HL-60/S4 treated with phorbol 12-myristate 13-acetate at 8.2 ng/mL for 4 days and 3 days (cell line): ENCODE data around the gene UGT1A8.

Experiments used
- in situ Hi-C: fragments of 300-500 bp; cut with MboI; formaldehyde crosslinking; loops from 2 replicates; pipeline ENCODE4 v1.15.0; 2022; ENCODE audit warnings: low sequenced_read_pairs

The UGT1A8 gene

GRCh38 chr2:233794128-233794658, 176.8 kb downstream of the UGT1A8 start:
- in situ Hi-C loops = no loop called here

DNA sequence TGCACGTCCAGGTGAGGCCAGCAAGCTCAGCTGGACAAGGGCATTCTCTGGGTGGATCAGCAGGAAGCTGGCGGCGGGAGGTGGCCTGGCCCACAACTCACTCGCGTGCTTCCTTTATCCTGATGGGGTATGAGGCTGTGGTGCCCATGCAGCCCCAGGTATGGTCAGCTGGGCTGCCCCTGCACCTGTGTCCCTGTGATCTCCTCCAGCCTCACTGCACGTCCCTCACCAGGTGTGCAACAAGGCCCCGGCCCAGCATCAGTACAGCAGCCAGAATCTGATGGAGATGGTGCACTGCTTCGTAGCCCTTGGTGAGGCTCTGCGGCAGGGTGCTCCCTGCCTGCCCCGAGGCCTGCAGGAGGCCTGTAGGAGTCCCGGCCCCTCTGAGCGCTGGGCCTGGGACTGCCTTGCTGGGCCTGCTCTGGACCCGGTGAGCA, 178.3 kb downstream of the UGT1A8 start:
- in situ Hi-C loops = no loop called here

- in situ Hi-C loops = no loop called here
Observed at GRCh38 chr2:233796254-233796653, 178.8 kb downstream of the UGT1A8 start.

- in situ Hi-C loops = no loop called here
Observed at GRCh38 chr2:233798335-233799086, 181.1 kb downstream of the UGT1A8 start.

GRCh38 chr2:233799087-233799665, 181.7 kb downstream of the UGT1A8 start:
- in situ Hi-C loops = no loop called here

- in situ Hi-C loops = no loop called here
Observed at GRCh38 chr2:233799716-233800115, 182.3 kb downstream of the UGT1A8 start.

- in situ Hi-C loops = no loop called here
Observed at GRCh38 chr2:233800208-233800607, 182.8 kb downstream of the UGT1A8 start.

- in situ Hi-C loops = no loop called here
Observed at GRCh38 chr2:233801357-233802131, 184.1 kb downstream of the UGT1A8 start.

- in situ Hi-C loops = no loop called here
Observed at GRCh38 chr2:233802132-233802815, 184.8 kb downstream of the UGT1A8 start.

DNA sequence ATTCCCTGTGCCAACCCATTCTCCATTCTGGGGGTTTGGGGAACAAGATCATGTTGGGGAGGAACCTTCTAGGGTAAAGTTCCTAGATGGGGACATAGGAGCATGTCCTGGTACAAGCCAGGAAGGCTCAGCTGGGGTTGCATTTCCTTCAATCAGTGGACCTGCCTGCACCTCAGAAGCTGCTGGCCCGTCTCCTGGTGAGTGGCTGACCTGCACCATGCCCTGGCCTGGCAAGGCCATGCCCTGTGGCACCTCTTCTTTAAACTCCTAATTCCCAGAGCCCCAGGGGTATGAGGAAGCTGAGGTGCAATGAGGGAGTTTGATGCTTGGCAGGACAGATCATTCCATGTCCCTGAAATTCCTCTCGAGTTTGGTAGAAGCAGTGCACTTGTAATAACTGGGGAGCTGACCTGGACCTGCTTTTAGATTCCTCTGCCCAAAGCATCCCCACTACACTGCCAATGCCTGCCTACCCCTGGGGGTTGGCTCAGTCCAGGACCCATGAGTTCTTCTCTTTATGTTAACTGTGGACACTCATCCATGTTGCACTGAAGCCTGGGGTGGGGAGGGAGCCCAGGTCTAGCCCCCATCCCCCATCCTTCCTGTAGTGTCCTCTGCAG, 186.0 kb downstream of the UGT1A8 start:
- in situ Hi-C loops = no loop called here

- in situ Hi-C loops = no loop called here
Observed at GRCh38 chr2:233803994-233804393, 186.6 kb downstream of the UGT1A8 start.

DNA sequence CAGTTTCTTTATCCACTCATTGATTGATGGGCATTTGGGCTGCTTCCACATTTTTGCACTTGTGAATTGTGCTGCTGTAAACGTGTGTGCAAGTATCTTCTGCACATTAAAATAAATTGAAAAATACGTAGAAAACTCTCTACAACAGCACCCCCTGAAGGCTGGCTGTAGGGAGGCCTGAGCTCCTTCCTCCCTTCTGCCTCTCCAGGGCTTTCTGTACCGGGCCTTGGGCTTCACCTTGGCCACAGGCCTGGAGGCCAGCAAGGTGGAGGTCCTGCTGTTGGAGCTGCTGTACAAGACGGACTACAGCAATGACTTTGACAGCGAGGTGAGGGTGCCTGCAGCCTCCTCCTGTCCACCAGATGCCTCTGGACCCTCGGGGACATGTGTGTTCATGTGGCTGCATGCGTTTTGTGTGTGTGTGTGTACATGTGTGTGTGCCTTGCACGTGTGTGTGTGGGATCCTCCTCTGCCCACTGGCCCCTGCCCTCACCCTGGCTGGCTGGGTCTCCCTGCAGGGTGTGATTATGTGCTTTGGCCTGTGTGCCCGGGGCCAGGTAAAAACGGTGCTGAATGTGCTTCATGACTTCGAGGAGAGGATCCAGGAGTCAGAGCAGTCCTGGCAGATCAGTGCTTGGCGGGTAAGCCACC, 189.9 kb downstream of the UGT1A8 start:
- in situ Hi-C loops = no loop called here

DNA sequence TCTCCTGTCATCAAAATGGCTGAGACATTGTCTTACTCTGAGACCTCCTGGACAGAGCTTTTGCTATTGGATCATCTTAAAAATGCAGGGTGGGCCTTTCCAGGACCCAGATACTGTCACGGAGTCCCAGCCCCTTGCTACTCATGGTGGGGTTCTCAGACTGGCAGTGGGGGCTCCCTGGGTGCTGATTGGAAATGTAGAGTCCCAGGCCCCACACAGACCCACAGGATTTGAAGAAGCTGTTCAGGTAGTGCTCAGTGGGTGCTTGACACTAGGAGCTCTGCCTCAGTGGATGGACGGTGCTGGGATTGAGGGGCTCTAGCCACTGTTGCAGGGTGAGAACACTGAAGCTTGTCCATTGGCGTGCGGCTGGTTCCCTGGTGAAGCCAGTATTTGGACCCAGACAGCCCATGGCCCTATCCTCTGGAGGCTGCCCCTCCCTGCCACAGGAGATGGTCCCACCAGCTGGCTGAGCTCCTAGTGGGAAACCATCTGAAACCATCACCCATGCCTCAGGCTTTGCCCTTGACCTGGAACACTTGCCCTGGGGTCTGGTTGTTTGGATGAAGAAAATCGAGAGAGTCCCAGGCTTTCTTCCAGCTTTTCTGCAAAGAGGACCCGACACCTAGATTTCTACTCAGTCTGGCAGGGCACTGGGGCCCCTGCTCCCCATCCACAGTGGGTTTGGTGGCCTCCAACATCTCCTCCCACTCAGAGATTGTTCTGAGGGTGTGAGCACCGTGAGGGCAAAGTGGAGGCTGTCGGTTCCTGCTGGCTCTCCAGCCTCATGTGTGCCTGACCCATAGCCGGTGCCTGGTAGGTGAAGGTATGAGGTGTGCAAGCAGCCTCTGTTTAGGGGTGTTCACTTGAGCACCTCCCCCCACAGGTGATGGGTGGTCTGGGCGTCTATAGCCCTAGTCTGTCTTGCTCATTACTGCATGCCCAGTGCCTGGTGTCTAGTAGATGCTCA, 190.8 kb downstream of the UGT1A8 start:
- in situ Hi-C loops = no loop called here

GRCh38 chr2:233810385-233810784, 193.0 kb downstream of the UGT1A8 start:
- in situ Hi-C loops = no loop called here

GRCh38 chr2:233811087-233811486, 193.7 kb downstream of the UGT1A8 start:
- in situ Hi-C loops = no loop called here

- in situ Hi-C loops = no loop called here
Observed at GRCh38 chr2:233811732-233812131, 194.3 kb downstream of the UGT1A8 start.

GRCh38 chr2:233813236-233814055, 196.0 kb downstream of the UGT1A8 start:
- in situ Hi-C loops = no loop called here
